Body of pancreas (tissue), 4 donors: ENCODE data around the gene AMELX. TPM values are rescaled to one million over a fixed set of nuclear protein-coding genes. Genes with fewer than 3 reads are reported as not detected.

ENCODE experiments used
- ATAC-seq: fragments of 150-250 bp; one replicate; pipeline ENCODE4 v1.9.1; 2016
- DNase-seq, 4 donors: peaks; one replicate each; pipeline ENCODE4 v3.0.0-alpha.2; 2019
- H3K27ac ChIP-seq, 4 donors: fragments of 200-600 bp; sonication (generic); 1 replicate in 3 of 4; 2 replicates in 1 of 4; pipeline versions ENCODE4 v1.5.1 to v1.6.1; 2016 to 2019; ENCODE audit warnings: mild to moderate bottlenecking in 1 of 4, mixed read lengths in 1 of 4, moderate library complexity in 1 of 4
- H3K27me3 ChIP-seq, 2 donors: fragments of 200-600 bp; sonication (generic); one replicate each; pipeline ENCODE4 v1.6.0; 2016; ENCODE audit warnings: mild to moderate bottlenecking in 1 of 2
- H3K36me3 ChIP-seq, 2 donors: fragments of 200-600 bp; sonication (generic); replicated peaks in 1 of 2; 2 replicates each; pipeline ENCODE4 v1.5.1; 2016; ENCODE audit warnings: low read depth in 2 of 2; ENCODE audit not compliant: insufficient read depth in 1 of 2
- H3K4me1 ChIP-seq: fragments of 200-600 bp; sonication (generic); one replicate; pipeline ENCODE4 v1.6.0; 2016
- H3K4me3 ChIP-seq, 2 donors: fragments of 200-600 bp; sonication (generic); 1 replicate in 1 of 2; 2 replicates in 1 of 2; pipeline ENCODE4 v1.5.1; 2016 to 2019
- H3K9me3 ChIP-seq, 3 donors: fragments of 200-600 bp; sonication (generic); 1 replicate in 2 of 3; 2 replicates in 1 of 3; pipeline ENCODE4 v1.5.1; 2016
- POLR2A ChIP-seq, 3 donors: fragments of 450-650 bp; IDR thresholded peaks; one replicate each; pipeline ENCODE4 v1.6.1; 2016; ENCODE audit warnings: antibody characterized with exemption in 3 of 3, mild to moderate bottlenecking in 2 of 3
- WGBS, 2 donors: methylation state at CpG; one replicate each; pipeline ENCODE4 v1.1.5; 2017; 5-methylcytosine and 5-hydroxymethylcytosine counted together
- intact Hi-C: fragments of 100-400 bp; cut with DNase I; formaldehyde crosslinking; loops from one replicate; pipeline ENCODE4 v1.15.1; 2023
- total RNA-seq, 2 donors: library from RNA; depleted of rRNA; stranded (reverse); fragments of >200 nt; gene quantifications; one replicate each; pipeline ENCODE4 v1.1.0, GENCODE V29; 2016
- TF ChIP-seq, protein P1 (sequence below), 7 experiments: fragments of 450-650 bp in 4 of 7; fragments of 200-600 bp in 3 of 7; sonication (generic) in 3 of 7; IDR thresholded peaks; one replicate each; pipeline ENCODE4 v1.5.1; 2016 to 2019; ENCODE audit warnings: antibody characterized with exemption in 7 of 7

The AMELX gene
- total RNA-seq, 2 donors from 2014 or later, result not detected

DNA sequence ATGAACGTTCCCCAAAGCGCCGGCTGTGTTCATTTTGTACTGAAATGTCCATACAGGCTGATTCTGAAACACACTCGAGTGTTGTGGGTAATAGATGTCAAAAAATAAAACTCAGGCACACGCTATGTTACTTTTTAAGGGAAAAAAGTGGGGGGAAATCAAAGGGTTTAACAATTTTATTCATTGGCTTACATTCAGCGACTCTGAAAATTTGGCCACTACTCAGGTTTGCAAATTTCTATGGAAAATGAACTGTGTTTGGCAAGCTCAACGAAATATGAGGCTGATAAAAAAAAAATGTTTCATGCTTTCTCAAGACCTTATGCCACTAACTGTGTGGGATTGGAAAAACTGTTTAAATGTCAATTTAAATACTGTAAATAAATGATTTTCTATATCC, 18.5 kb downstream of the AMELX start:
- Histone ChIP-seq H3K9me3 (no peaks in the 10 kb centered on the region), H3K4me3 (no peak overlapping the region), H3K27ac (no peak overlapping the region), H3K27me3 (no peaks in the 10 kb centered on the region), H3K36me3 (no peaks in the 10 kb centered on the region), H3K4me1 (no peaks in the 10 kb centered on the region)
- no peak for DNase-seq
- TF ChIP-seq, protein P1, sequence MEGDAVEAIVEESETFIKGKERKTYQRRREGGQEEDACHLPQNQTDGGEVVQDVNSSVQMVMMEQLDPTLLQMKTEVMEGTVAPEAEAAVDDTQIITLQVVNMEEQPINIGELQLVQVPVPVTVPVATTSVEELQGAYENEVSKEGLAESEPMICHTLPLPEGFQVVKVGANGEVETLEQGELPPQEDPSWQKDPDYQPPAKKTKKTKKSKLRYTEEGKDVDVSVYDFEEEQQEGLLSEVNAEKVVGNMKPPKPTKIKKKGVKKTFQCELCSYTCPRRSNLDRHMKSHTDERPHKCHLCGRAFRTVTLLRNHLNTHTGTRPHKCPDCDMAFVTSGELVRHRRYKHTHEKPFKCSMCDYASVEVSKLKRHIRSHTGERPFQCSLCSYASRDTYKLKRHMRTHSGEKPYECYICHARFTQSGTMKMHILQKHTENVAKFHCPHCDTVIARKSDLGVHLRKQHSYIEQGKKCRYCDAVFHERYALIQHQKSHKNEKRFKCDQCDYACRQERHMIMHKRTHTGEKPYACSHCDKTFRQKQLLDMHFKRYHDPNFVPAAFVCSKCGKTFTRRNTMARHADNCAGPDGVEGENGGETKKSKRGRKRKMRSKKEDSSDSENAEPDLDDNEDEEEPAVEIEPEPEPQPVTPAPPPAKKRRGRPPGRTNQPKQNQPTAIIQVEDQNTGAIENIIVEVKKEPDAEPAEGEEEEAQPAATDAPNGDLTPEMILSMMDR (IDR thresholded peaks at IDR 0.05), result no peak
- no peak for TF ChIP-seq POLR2A (IDR thresholded peaks at IDR 0.05)
- no peak for ATAC-seq
- WGBS, 2 donors, result 63 to 72% methylated on average over 7 of the region's 7 CpGs
- intact Hi-C loops, result no loop called here

DNA sequence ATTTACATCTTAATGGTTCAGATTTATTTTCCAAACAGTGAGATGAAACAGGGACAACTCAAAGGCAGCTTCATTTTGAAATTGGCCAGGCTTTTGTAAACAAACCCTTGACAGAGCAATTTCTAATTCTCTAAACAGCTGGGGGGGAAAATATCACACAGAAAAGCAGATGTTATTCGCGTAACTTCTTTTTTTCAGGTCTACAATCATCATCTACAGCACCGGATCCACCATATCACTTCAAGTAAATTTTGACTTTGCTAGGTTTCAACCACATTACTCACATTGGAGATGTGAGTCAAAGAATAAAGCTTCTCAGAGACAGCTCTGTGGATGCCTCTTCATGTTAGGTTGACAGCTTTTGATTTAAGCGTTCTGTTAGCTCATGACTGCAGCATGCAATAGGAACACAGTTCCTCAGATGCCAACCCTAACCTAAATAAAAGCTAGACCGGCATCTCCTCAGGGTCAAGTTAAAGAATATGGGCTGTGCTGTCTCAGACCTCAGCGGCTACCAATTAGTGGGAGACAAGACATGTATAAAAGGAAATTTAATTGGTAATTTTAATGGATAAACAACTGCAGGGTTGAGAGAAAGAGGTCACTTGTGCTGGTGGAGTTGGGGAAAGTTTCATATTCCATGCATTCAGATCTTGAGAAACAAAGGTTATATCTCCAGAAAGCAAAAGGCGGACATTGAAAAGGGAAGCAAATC, 26.8 kb downstream of the AMELX start:
- no peak overlapping the region for H3K27ac ChIP-seq
- H3K4me1 ChIP-seq, result no peaks in the 10 kb centered on the region
- no peaks in the 10 kb centered on the region for H3K9me3 ChIP-seq
- no peak for TF ChIP-seq POLR2A (IDR thresholded peaks at IDR 0.05)
- TF ChIP-seq, protein P1 (IDR thresholded peaks at IDR 0.05), result no peak
- intact Hi-C loops, result no loop called here
- 68 to 77% methylated on average over 6 to 7 of the region's 7 CpGs for WGBS, 2 donors
- no peaks in the 10 kb centered on the region for H3K36me3 ChIP-seq
- ATAC-seq, result no peak
- no peak for DNase-seq
- no peak overlapping the region for H3K4me3 ChIP-seq
- no peaks in the 10 kb centered on the region for H3K27me3 ChIP-seq

DNA sequence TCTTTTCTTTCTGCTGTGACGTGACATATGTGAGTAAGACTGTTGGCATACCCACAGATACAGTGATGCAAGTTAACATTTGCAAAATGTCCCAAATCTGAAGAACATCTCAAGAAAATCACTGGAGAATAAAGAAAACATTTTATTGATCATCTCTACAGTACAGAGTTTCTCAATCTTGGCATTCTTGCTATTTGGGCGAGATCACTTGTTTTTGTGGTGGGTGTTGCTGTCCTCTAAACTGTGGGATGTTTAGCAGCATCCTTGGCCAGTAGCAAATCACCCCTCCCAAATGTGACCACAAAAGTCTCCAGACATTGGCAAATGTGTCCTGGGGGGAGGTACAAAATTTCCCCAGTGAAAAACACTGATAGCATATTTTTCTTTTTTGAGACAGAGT, 28.8 kb downstream of the AMELX start:
- no peak overlapping the region for H3K4me3 ChIP-seq
- H3K9me3 ChIP-seq, result no peaks in the 10 kb centered on the region
- intact Hi-C loops, result no loop called here
- no peaks in the 10 kb centered on the region for H3K36me3 ChIP-seq
- H3K27me3 ChIP-seq, result no peaks in the 10 kb centered on the region
- no peak for DNase-seq
- ATAC-seq, result no peak
- H3K4me1 ChIP-seq, result no peaks in the 10 kb centered on the region
- WGBS, 2 donors, result 61 to 62% methylated on average over 2 of the region's 2 CpGs
- H3K27ac ChIP-seq, result no peak overlapping the region
- no peak for TF ChIP-seq POLR2A (IDR thresholded peaks at IDR 0.05)
- TF ChIP-seq, protein P1 (IDR thresholded peaks at IDR 0.05), result no peak

GRCh38 chrX:11328134-11328533, 34.9 kb downstream of the AMELX start:
- Histone ChIP-seq H3K9me3 (no peaks in the 10 kb centered on the region), H3K4me1 (no peaks in the 10 kb centered on the region), H3K4me3 (no peak overlapping the region), H3K36me3 (no peaks in the 10 kb centered on the region), H3K27me3 (no peaks in the 10 kb centered on the region), H3K27ac (no peak overlapping the region)
- 67 to 85% methylated on average over 3 of the region's 3 CpGs for WGBS, 2 donors
- ATAC-seq, result no peak
- TF ChIP-seq, protein P1 (IDR thresholded peaks at IDR 0.05), result no peak
- TF ChIP-seq POLR2A (IDR thresholded peaks at IDR 0.05), result no peak
- no peak for DNase-seq
- intact Hi-C loops, result no loop called here

DNA sequence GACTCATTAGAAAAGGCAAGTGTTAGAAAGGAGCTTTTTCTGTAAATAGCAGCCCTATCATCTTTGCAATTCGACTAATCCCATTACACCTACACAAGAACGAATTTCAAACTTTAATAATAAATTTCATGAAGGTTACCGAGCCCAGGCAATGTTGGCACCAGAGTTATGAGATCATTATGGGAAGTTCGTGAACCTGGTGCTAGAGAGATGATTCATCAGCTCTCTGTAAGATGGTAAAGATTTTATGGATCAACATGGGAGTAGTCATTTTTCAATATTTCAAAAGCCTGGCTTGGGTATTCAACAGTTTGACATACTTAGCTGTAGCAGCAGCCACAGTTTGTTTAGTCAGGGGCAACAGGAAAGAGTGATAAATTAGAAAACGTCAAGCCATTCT, 35.8 kb downstream of the AMELX start:
- Histone ChIP-seq H3K4me3 (no peak overlapping the region), H3K36me3 (no peaks in the 10 kb centered on the region), H3K4me1 (no peaks in the 10 kb centered on the region), H3K27me3 (no peaks in the 10 kb centered on the region), H3K9me3 (no peaks in the 10 kb centered on the region), H3K27ac (no peak overlapping the region)
- 26 to 37% methylated on average over 5 of the region's 5 CpGs for WGBS, 2 donors
- DNase-seq, result no peak
- ATAC-seq, result no peak
- TF ChIP-seq, protein P1 (IDR thresholded peaks at IDR 0.05), result no peak
- TF ChIP-seq POLR2A (IDR thresholded peaks at IDR 0.05), result no peak
- intact Hi-C loops, result no loop called here
